ENCODE results near the gene NCAM1. TPM values are rescaled to one million over a fixed set of nuclear protein-coding genes. Genes with fewer than 3 reads are reported as not detected.

Gene NCAM1
- total RNA-seq, 1 experiment from 2014 or later, result 0.22 TPM

DNA sequence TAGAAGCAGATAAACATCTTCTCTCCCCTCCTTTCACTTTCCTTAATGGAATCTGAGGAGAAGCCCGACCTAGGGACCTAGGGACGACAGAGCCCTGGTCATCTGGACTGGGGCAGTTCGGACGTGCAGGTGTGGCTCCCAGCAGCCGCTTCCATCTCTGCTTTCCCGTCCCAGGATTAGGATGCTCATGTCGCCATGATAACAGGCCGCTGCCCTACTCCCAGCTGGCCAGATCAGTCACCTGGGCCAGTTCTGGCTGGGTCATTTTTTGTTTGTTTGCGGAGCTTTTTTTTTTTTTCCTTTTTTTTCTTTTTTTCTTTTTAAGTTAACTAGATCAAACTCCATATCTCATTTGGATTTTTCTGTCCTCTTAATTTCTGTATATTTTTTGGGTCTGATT lies 186.9 kb downstream of the NCAM1 start:
- intact Hi-C loops (cut with micrococcal nuclease), result no loop called here

DNA sequence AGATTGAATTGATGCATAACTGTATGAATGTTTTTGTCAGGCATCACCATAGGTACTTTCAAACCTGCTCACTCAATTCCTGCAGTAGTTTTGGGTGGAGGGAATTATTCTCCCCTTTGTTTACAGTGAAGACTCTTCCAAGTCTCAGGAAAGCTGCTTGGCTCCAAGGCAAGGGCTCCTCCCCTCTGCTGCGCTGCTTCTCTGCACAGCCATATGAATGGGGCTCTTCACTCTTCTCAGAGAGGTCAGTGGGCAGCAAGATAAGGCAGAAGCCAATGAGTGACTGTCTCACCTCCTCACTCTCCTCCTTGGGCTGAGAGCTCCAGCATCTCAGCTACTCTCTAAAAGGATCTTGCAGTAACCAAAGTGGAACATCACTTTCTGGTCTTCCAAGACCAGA lies 187.4 kb downstream of the NCAM1 start:
- no TSS peak for BruUV-seq (replicated peaks)
- H3K9me2 ChIP-seq (ENCODE audit: insufficient read depth), result no peaks in the 10 kb centered on the region
- TF ChIP-seq REST (IDR thresholded peaks at IDR 0.05; ENCODE audit: low read depth) (no peak), SP1 (IDR thresholded peaks at IDR 0.05; ENCODE audit: low read depth) (no peak), POLR2A (IDR thresholded peaks at IDR 0.05; ENCODE audit: borderline replicate concordance, extremely low read depth, insufficient read depth, insufficient read length) (no peak), JUND (IDR thresholded peaks at IDR 0.05) (no peak), ZNF274 (IDR thresholded peaks at IDR 0.05; ENCODE audit: low read depth, low read length) (no peak), ZBTB33 (IDR thresholded peaks at IDR 0.05; ENCODE audit: extremely low read depth, insufficient replicate concordance, low read length) (no peak), CBX3 (IDR thresholded peaks at IDR 0.05; ENCODE audit: low read depth) (no peak)
- TF ChIP-seq, protein P1, sequence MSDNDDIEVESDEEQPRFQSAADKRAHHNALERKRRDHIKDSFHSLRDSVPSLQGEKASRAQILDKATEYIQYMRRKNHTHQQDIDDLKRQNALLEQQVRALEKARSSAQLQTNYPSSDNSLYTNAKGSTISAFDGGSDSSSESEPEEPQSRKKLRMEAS (IDR thresholded peaks at IDR 0.05), result no peak
- no peaks in the 10 kb centered on the region for H3K4me1 ChIP-seq (ENCODE audit: control insufficient read depth in 1 of 2, insufficient read depth in 2 of 2, low read length in 2 of 2)
- CTCF ChIA-PET, result no interaction called here
- no peak overlapping the region for H2AFZ ChIP-seq (ENCODE audit: low read depth, low read length, poor library complexity, severe bottlenecking)
- H3K79me2 ChIP-seq (ENCODE audit: insufficient read depth, low read length), result no peaks in the 10 kb centered on the region
- no peaks in the 10 kb centered on the region for H3K36me3 ChIP-seq (ENCODE audit: control insufficient read depth in 1 of 2, insufficient read depth in 2 of 2, low read length in 2 of 2)
- H3K4me2 ChIP-seq (ENCODE audit: low read length), result no peak overlapping the region
- H3K4me3 ChIP-seq (replicated peaks in 1 of 2; ENCODE audit: low read depth in 1 of 2, low read length in 2 of 2), result no peak overlapping the region
- no peaks in the 10 kb centered on the region for H3K9me3 ChIP-seq (ENCODE audit: control insufficient read depth in 1 of 2, insufficient read depth in 1 of 2, low read depth in 1 of 2, low read length in 2 of 2)
- intact Hi-C loops (cut with micrococcal nuclease), result no loop called here
- RAD21 ChIA-PET (ENCODE audit: low non-redundant PET in 1 of 2, low total read pairs in 2 of 2, uncharacterized antibody in 2 of 2, unreplicated experiment in 2 of 2), result no interaction called here
- no peak overlapping the region for H3K27ac ChIP-seq (ENCODE audit: low read depth, low read length)
- H3K9ac ChIP-seq (ENCODE audit: low read length), result no peak overlapping the region
- peaks cover 46% of the 10 kb centered on the region for H3K27me3 ChIP-seq (ENCODE audit: insufficient read depth, low read length)
- ATAC-seq (no peak), DNase-seq (ENCODE audit: low read depth, low spot score) (no peak)
- POLR2A ChIA-PET, result no interaction called here
- no peaks in the 10 kb centered on the region for H4K20me1 ChIP-seq (ENCODE audit: insufficient read depth)

More for the DNA sequence above, 186.9 kb downstream of the NCAM1 start:
- Histone ChIP-seq H3K27me3 (ENCODE audit: insufficient read depth, low read length) (peaks cover 51% of the 10 kb centered on the region), H3K4me3 (replicated peaks in 1 of 2; ENCODE audit: low read depth in 1 of 2, low read length in 2 of 2) (no peak overlapping the region), H3K27ac (ENCODE audit: low read depth, low read length) (no peak overlapping the region), H3K4me1 (ENCODE audit: control insufficient read depth in 1 of 2, insufficient read depth in 2 of 2, low read length in 2 of 2) (no peaks in the 10 kb centered on the region), H3K4me2 (ENCODE audit: low read length) (no peak overlapping the region), H3K9me2 (ENCODE audit: insufficient read depth) (no peaks in the 10 kb centered on the region), H4K20me1 (ENCODE audit: insufficient read depth) (no peaks in the 10 kb centered on the region), H3K9ac (ENCODE audit: low read length) (no peak overlapping the region), H2AFZ (ENCODE audit: low read depth, low read length, poor library complexity, severe bottlenecking) (no peak overlapping the region), H3K36me3 (ENCODE audit: control insufficient read depth in 1 of 2, insufficient read depth in 2 of 2, low read length in 2 of 2) (no peaks in the 10 kb centered on the region), H3K9me3 (ENCODE audit: control insufficient read depth in 1 of 2, insufficient read depth in 1 of 2, low read depth in 1 of 2, low read length in 2 of 2) (no peaks in the 10 kb centered on the region), H3K79me2 (ENCODE audit: insufficient read depth, low read length) (no peaks in the 10 kb centered on the region)
- DNase-seq (ENCODE audit: low read depth, low spot score), result no peak
- RAD21 ChIA-PET (ENCODE audit: low non-redundant PET in 1 of 2, low total read pairs in 2 of 2, uncharacterized antibody in 2 of 2, unreplicated experiment in 2 of 2), result no interaction called here
- CTCF ChIA-PET, result no interaction called here
- no TSS peak for BruUV-seq (replicated peaks)
- TF ChIP-seq CBX3 (IDR thresholded peaks at IDR 0.05; ENCODE audit: low read depth), result no peak
- TF ChIP-seq ZNF274 (IDR thresholded peaks at IDR 0.05; ENCODE audit: low read depth, low read length), result no peak
- no peak for ATAC-seq
- POLR2A ChIA-PET, result no interaction called here
